Measurements from ENCODE around the gene KRTAP29-1. TPM values are rescaled to one million over a fixed set of nuclear protein-coding genes. Genes with fewer than 3 reads are reported as not detected.
"Not testable (repeated sequence)": the region's sequence is repeated elsewhere in the genome, so short reads cannot be mapped to it uniquely, and the experiment has no call there.

Gene KRTAP29-1
- total RNA-seq, 2 experiments from 2014 or later = not detected

- POLR2A ChIA-PET = no interaction called here
- CTCF ChIA-PET = interaction anchor here (1.5 kb wide), 1 partner anchor 15 kb away, joined by 4 read pairs; no protein-coding TSS in a partner anchor
These were observed 5.0 kb upstream of the KRTAP29-1 start for GRCh38 chr17:41307647-41308046.

- ChIA-PET CTCF (interaction anchor here (1.0 kb wide), 1 partner anchor 18 kb away, joined by 4 read pairs; no protein-coding TSS in a partner anchor), POLR2A (no interaction called here)
These were observed 1.4 kb upstream of the KRTAP29-1 start for GRCh38 chr17:41304091-41304490.

GRCh38 chr17:41302981-41303380 lies 330 bp upstream of the KRTAP29-1 start:
- CTCF ChIA-PET = no interaction called here
- POLR2A ChIA-PET = no interaction called here

- ChIA-PET POLR2A (interaction anchor here (0.6 kb wide), 1 partner anchor 48 kb away, joined by 3 read pairs; no protein-coding TSS in a partner anchor), CTCF (interaction anchor here (2.1 kb wide), 1 partner anchor 21 kb away, joined by 4 read pairs; no protein-coding TSS in a partner anchor)
These were observed 1.4 kb downstream of the KRTAP29-1 start for GRCh38 chr17:41301204-41301790.

GRCh38 chr17:41298458-41299135 lies 4.1 kb downstream of the KRTAP29-1 start:
- ChIA-PET CTCF (no interaction called here), POLR2A (no interaction called here)

- ChIA-PET CTCF (no interaction called here), POLR2A (no interaction called here)
These were observed 5.8 kb downstream of the KRTAP29-1 start for GRCh38 chr17:41296846-41297245.

- CTCF ChIA-PET = no interaction called here
- POLR2A ChIA-PET = no interaction called here
These were observed 8.6 kb downstream of the KRTAP29-1 start for GRCh38 chr17:41294016-41294415.

- POLR2A ChIA-PET = no interaction called here
- CTCF ChIA-PET = no interaction called here
These were observed 15.6 kb downstream of the KRTAP29-1 start for GRCh38 chr17:41287050-41287449.

- POLR2A ChIA-PET = no interaction called here
- CTCF ChIA-PET = no interaction called here
These were observed 18.1 kb downstream of the KRTAP29-1 start for GRCh38 chr17:41284546-41284945.

- ChIA-PET POLR2A (no interaction called here), CTCF (no interaction called here)
These were observed 18.6 kb downstream of the KRTAP29-1 start for GRCh38 chr17:41284043-41284442.

- POLR2A ChIA-PET = no interaction called here
- CTCF ChIA-PET = no interaction called here
These were observed 24.3 kb downstream of the KRTAP29-1 start for GRCh38 chr17:41278176-41278955.

- POLR2A ChIA-PET = not testable (repeated sequence)
- CTCF ChIA-PET = interaction anchor here (0.7 kb wide), 1 partner anchor 221 kb away, joined by 3 read pairs; no protein-coding TSS in a partner anchor
These were observed 26.9 kb downstream of the KRTAP29-1 start, which contains the start of gene KRTAP9-7 for GRCh38 chr17:41275648-41276190. Gene KRTAP9-7 (plus strand): TSS chr17:41275698. CDS start chr17:41275698, 0 bp downstream.

- ChIA-PET POLR2A (no interaction called here), CTCF (no interaction called here)
These were observed 30.8 kb downstream of the KRTAP29-1 start for GRCh38 chr17:41271858-41272257.

GRCh38 chr17:41271323-41271722 lies 31.3 kb downstream of the KRTAP29-1 start:
- POLR2A ChIA-PET, CTCF ChIA-PET: not testable (repeated sequence)

GRCh38 chr17:41267711-41268110 lies 34.9 kb downstream of the KRTAP29-1 start:
- ChIA-PET CTCF (no interaction called here), POLR2A (no interaction called here)

- POLR2A ChIA-PET = no interaction called here
These were observed 37.6 kb downstream of the KRTAP29-1 start, which contains the start of gene KRTAP9-6 for GRCh38 chr17:41265078-41265477. Gene KRTAP9-6 (plus strand): TSS chr17:41265378. CDS start chr17:41265378, 0 bp downstream.

GRCh38 chr17:41264599-41264998 lies 38.1 kb downstream of the KRTAP29-1 start:
- ChIA-PET CTCF (no interaction called here), POLR2A (no interaction called here)

More at GRCh38 chr17:41265078-41265477, 37.6 kb downstream of the KRTAP29-1 start, which contains the start of gene KRTAP9-6:
- CTCF ChIA-PET = no interaction called here

- POLR2A ChIA-PET = no interaction called here
- CTCF ChIA-PET = interaction anchor here (0.6 kb wide), 1 partner anchor 28 kb away, joined by 3 read pairs; no protein-coding TSS in a partner anchor
These were observed 39.4 kb downstream of the KRTAP29-1 start for GRCh38 chr17:41263212-41263611.

- ChIA-PET CTCF (no interaction called here), POLR2A (no interaction called here)
These were observed 44.2 kb downstream of the KRTAP29-1 start for GRCh38 chr17:41258406-41258805.

GRCh38 chr17:41256291-41256685 lies 46.4 kb downstream of the KRTAP29-1 start:
- CTCF ChIA-PET = no interaction called here
- POLR2A ChIA-PET = no interaction called here
